ENCODE measurements around the gene DYRK1A.

DNA sequence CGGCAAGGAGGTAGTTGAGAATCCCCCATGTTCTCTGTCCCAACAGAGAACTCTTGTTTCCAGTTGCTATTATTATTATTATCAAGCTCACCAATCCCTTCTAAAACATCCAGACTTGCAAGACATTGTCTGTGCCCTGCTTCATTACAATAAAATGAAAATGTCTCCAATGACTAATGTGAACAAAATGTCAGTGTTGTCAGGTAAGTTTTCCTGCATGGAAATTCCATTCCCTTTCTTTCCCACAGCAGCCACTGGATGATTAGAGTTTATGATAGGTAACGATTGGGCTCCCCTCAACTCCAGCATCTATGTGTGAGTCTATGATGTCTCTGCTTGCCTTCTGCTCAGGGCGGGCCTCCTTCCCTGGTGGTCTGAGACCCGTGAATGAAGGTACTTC lies 8.9 kb upstream of the DYRK1A start:
- TF ChIP-seq RCOR1 (conservative IDR thresholded peaks at IDR 0.05; ENCODE audit: low read depth, low read length) (no peak), E2F4 (IDR thresholded peaks at IDR 0.05; ENCODE audit: low read depth, low read length) (no peak), POLR2AphosphoS5 (IDR thresholded peaks at IDR 0.05; ENCODE audit: low read length) (no peak), KDM1A (IDR thresholded peaks at IDR 0.05; ENCODE audit: borderline replicate concordance) (no peak), SIN3A (IDR thresholded peaks at IDR 0.05; ENCODE audit: low read depth, low read length) (no peak), ETV6 (conservative IDR thresholded peaks at IDR 0.05 in 1 of 2, IDR thresholded peaks at IDR 0.05 in 1 of 2; ENCODE audit: borderline replicate concordance in 1 of 2, low read depth in 1 of 2) (no peak), YY1 (IDR thresholded peaks at IDR 0.05; ENCODE audit: low read depth, low read length) (no peak), POLR2A (IDR thresholded peaks at IDR 0.05; ENCODE audit: low read depth, low read length) (no peak), YBX1 (IDR thresholded peaks at IDR 0.05) (no peak), MEF2A (IDR thresholded peaks at IDR 0.05; ENCODE audit: insufficient read depth, low read depth, low read length) (no peak)

Data from GM12878 (cell line).